ENCODE measurements around the gene DNM1. TPM values are rescaled to one million over a fixed set of nuclear protein-coding genes. Genes with fewer than 3 reads are reported as not detected.

Gene DNM1
- total RNA-seq, 2 experiments from 2014 or later: 0.40 to 0.65 TPM

GRCh38 chr9:128201441-128202369 lies 1.5 kb upstream of the DNM1 start:
- CTCF ChIA-PET: interaction anchor here (0.5 to 1.3 kb wide), 4 partner anchors 8 to 470 kb away, joined by 3 to 4 read pairs (median 3); no protein-coding TSS in a partner anchor
- POLR2A ChIA-PET: no interaction called here

- POLR2A ChIA-PET: no interaction called here
- CTCF ChIA-PET: interaction anchor here (0.7 to 1.3 kb wide), 3 partner anchors 9 to 76 kb away, joined by 3 read pairs; no protein-coding TSS in a partner anchor
These were observed 543 bp upstream of the DNM1 start for GRCh38 chr9:128202648-128203023.

- ChIA-PET POLR2A (no interaction called here), CTCF (no interaction called here)
These were observed 750 bp downstream of the DNM1 start for GRCh38 chr9:128203707-128204551.

GRCh38 chr9:128204858-128205257 lies 1.7 kb downstream of the DNM1 start:
- CTCF ChIA-PET: interaction anchor here (1.4 kb wide), 1 partner anchor 14 kb away, joined by 4 read pairs; no protein-coding TSS in a partner anchor
- POLR2A ChIA-PET: no interaction called here

GRCh38 chr9:128205296-128205944 lies 2.2 kb downstream of the DNM1 start:
- CTCF ChIA-PET: interaction anchor here (1.4 kb wide), 1 partner anchor 14 kb away, joined by 4 read pairs; no protein-coding TSS in a partner anchor
- POLR2A ChIA-PET: no interaction called here

GRCh38 chr9:128206484-128206883 lies 3.3 kb downstream of the DNM1 start:
- CTCF ChIA-PET: interaction anchor here (0.6 kb wide), 1 partner anchor 35 kb away, joined by 3 read pairs; no protein-coding TSS in a partner anchor
- POLR2A ChIA-PET: no interaction called here

GRCh38 chr9:128206916-128207910 lies 4.0 kb downstream of the DNM1 start:
- CTCF ChIA-PET: interaction anchor here (0.6 kb wide), 1 partner anchor 36 kb away, joined by 3 read pairs; no protein-coding TSS in a partner anchor
- POLR2A ChIA-PET: no interaction called here

- ChIA-PET CTCF (no interaction called here), POLR2A (interaction anchor here (0.5 kb wide), 1 partner anchor 766 kb away, joined by 4 read pairs; no protein-coding TSS in a partner anchor)
These were observed 5.2 kb downstream of the DNM1 start for GRCh38 chr9:128208386-128208785.

GRCh38 chr9:128208946-128209669 lies 5.9 kb downstream of the DNM1 start:
- ChIA-PET CTCF (interaction anchor here (0.6 to 1.1 kb wide), 2 partner anchors 15 to 153 kb away, joined by 3 read pairs; no protein-coding TSS in a partner anchor), POLR2A (interaction anchor here (0.5 kb wide), 1 partner anchor 765 kb away, joined by 4 read pairs; no protein-coding TSS in a partner anchor)

GRCh38 chr9:128211186-128211980 lies 8.2 kb downstream of the DNM1 start:
- ChIA-PET CTCF (interaction anchor here (1.0 to 1.4 kb wide), 2 partner anchors 21 to 120 kb away, joined by 3 to 7 read pairs; no protein-coding TSS in a partner anchor), POLR2A (no interaction called here)

GRCh38 chr9:128211981-128212281 lies 8.8 kb downstream of the DNM1 start:
- POLR2A ChIA-PET: no interaction called here
- CTCF ChIA-PET: interaction anchor here (1.0 to 1.4 kb wide), 2 partner anchors 21 to 120 kb away, joined by 3 to 7 read pairs; no protein-coding TSS in a partner anchor

- ChIA-PET POLR2A (no interaction called here), CTCF (no interaction called here)
These were observed 10.7 kb downstream of the DNM1 start for GRCh38 chr9:128213746-128214497.

- ChIA-PET POLR2A (no interaction called here), CTCF (interaction anchor here (1.0 kb wide), 1 partner anchor 54 kb away, joined by 3 read pairs; no protein-coding TSS in a partner anchor)
These were observed 11.7 kb downstream of the DNM1 start for GRCh38 chr9:128214571-128215490.

GRCh38 chr9:128215491-128216409 lies 12.6 kb downstream of the DNM1 start:
- POLR2A ChIA-PET: no interaction called here
- CTCF ChIA-PET: interaction anchor here (1.0 kb wide), 1 partner anchor 53 kb away, joined by 3 read pairs; no protein-coding TSS in a partner anchor
